ENCODE results near the gene GRIFIN.

Gene GRIFIN

DNA sequence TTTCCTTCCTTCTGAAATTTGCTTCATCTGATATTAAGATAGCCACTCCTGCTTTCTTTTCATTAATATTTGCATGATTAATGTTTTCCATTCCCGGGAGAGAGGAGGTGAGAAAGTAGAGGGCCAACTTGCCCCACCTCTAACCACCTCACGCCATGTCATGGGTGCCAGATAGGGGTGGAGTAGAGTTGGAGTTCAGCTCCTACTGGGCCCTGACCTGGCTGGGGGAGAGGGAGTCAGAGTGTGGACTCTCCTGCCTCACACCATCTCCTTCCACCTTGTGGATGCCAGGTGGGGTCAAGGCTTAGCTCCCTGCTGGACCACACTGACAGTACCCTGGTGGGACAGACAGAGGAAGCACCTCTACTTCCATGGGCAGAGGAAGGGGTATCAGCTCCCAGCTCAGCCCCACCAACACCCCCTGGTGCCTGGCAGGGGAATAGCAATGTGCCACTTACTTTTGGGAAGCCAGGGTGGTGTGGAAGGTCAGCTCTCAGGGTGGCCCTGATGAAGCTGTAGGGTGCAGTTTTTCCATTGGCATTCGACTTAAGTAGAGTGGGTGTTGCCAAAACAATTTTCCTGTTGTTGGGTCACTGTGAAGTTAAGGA, 44.8 kb downstream of the GRIFIN start:
- DNase-seq: no peak

DNA sequence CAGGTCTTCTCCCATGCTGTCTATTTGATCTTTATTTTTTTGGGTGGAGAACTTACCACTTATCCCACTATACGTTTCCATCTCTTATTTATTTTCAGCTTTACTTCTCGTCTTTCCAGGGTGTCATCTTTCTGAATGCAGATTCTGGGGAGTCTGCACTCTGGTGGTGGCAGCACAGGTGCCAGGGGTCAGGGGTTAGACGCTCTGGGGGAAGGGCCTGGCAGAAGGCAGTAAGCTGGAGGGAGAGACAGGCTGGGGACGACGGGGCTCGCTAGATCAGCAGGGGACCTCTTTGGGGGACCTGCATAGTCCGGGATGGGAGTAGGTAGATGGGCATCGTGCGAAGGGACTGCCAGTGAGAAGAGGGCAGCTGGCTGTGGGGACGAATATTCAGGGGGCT, 50.4 kb downstream of the GRIFIN start:
- no peak for DNase-seq

Data from eye (tissue), 1 donor.